Colonic mucosa (tissue), 4 donors: ENCODE results near the gene PKD1. TPM values are rescaled to one million over a fixed set of nuclear protein-coding genes. Genes with fewer than 3 reads are reported as not detected.

ENCODE experiments used
- DNase-seq: peaks from one replicate; pipeline ENCODE4 v3.0.0-alpha.2; 2020
- H3K27ac ChIP-seq: fragments of 200-600 bp; one replicate; pipeline ENCODE4 v1.8.0; 2021
- H3K27me3 ChIP-seq: fragments of 200-600 bp; one replicate; pipeline ENCODE4 v1.8.0; 2021
- H3K36me3 ChIP-seq: fragments of 200-600 bp; one replicate; pipeline ENCODE4 v1.8.0; 2021
- H3K4me1 ChIP-seq: fragments of 200-600 bp; one replicate; pipeline ENCODE4 v1.8.0; 2021; ENCODE audit warnings: mild to moderate bottlenecking
- H3K4me3 ChIP-seq: fragments of 200-600 bp; one replicate; pipeline ENCODE4 v1.8.0; 2021
- H3K9ac ChIP-seq, 2 donors: one replicate each; pipeline ENCODE4 v1.7.0; 2013; ENCODE audit warnings: control low read depth in 2 of 2, low read depth in 2 of 2, low read length in 2 of 2
- H3K9me3 ChIP-seq: fragments of 200-600 bp; one replicate; pipeline ENCODE4 v1.8.0; 2021
- CTCF ChIP-seq: fragments of 200-600 bp; IDR thresholded peaks from one replicate; pipeline ENCODE4 v1.8.0; 2022; ENCODE audit warnings: antibody characterized with exemption, mild to moderate bottlenecking
- intact Hi-C: fragments of 100-400 bp; cut with DNase I; formaldehyde crosslinking; loops from one replicate; pipeline ENCODE4 v1.14.1; 2022
- total RNA-seq, 2 donors: library from RNA; stranded (reverse); fragmentation: NEBNext Ultra II Directional in 1 of 2; extraction: Animal tissue kit (Norgen Biotek cat#: 25700) in 1 of 2; gene quantifications; one replicate each; pipeline ENCODE4 v1.2.1, GENCODE V29; 2021
- donor health status: healthy.
- donor health status: DM: no; HTN: no; CAD: no.
- donor health status: DM: no; HTN: no; CAD: no.

The PKD1 gene
- total RNA-seq, 2 donors from 2014 or later: 48.2 to 83.5 TPM

GRCh38 chr16:2074071-2074470 is 61.6 kb downstream of the PKD1 start:
- Histone ChIP-seq H3K36me3 (no peaks in the 10 kb centered on the region), H3K4me3 (no peak overlapping the region), H3K9me3 (no peaks in the 10 kb centered on the region), H3K9ac (no peak overlapping the region), H3K27me3 (no peaks in the 10 kb centered on the region), H3K4me1 (no peaks in the 10 kb centered on the region), H3K27ac (no peak overlapping the region)
- no peak for TF ChIP-seq CTCF
- DNase-seq: no peak
- intact Hi-C loops: no loop called here

- H3K9me3 ChIP-seq: no peaks in the 10 kb centered on the region
- H3K27me3 ChIP-seq: no peaks in the 10 kb centered on the region
- intact Hi-C loops: no loop called here
- no peak overlapping the region for H3K4me3 ChIP-seq
- H3K4me1 ChIP-seq: no peaks in the 10 kb centered on the region
- H3K9ac ChIP-seq: no peak overlapping the region
- TF ChIP-seq CTCF: no peak
- H3K36me3 ChIP-seq: no peaks in the 10 kb centered on the region
- no peak overlapping the region for H3K27ac ChIP-seq
- no peak for DNase-seq
Observed at GRCh38 chr16:2072926-2073325, 62.8 kb downstream of the PKD1 start.

- no peak overlapping the region for H3K27ac ChIP-seq
- H3K27me3 ChIP-seq: no peaks in the 10 kb centered on the region
- no peak for DNase-seq
- intact Hi-C loops: no loop called here
- no peaks in the 10 kb centered on the region for H3K9me3 ChIP-seq
- TF ChIP-seq CTCF: no peak
- no peaks in the 10 kb centered on the region for H3K36me3 ChIP-seq
- no peaks in the 10 kb centered on the region for H3K4me1 ChIP-seq
- H3K9ac ChIP-seq: no peak overlapping the region
- no peak overlapping the region for H3K4me3 ChIP-seq
Observed at GRCh38 chr16:2071454-2072202, 64.1 kb downstream of the PKD1 start.

GRCh38 chr16:2070576-2071453 is 64.9 kb downstream of the PKD1 start:
- H3K36me3 ChIP-seq: peaks cover 4% of the 10 kb centered on the region
- intact Hi-C loops: no loop called here
- DNase-seq: no peak
- no peak for TF ChIP-seq CTCF
- no peaks in the 10 kb centered on the region for H3K9me3 ChIP-seq
- H3K4me3 ChIP-seq: no peak overlapping the region
- no peak overlapping the region for H3K27ac ChIP-seq
- no peaks in the 10 kb centered on the region for H3K27me3 ChIP-seq
- no peak overlapping the region for H3K9ac ChIP-seq
- H3K4me1 ChIP-seq: no peaks in the 10 kb centered on the region

- no peaks in the 10 kb centered on the region for H3K27me3 ChIP-seq
- peaks cover 12% of the 10 kb centered on the region for H3K36me3 ChIP-seq
- no peak overlapping the region for H3K9ac ChIP-seq
- no peak for TF ChIP-seq CTCF
- DNase-seq: no peak
- no peaks in the 10 kb centered on the region for H3K9me3 ChIP-seq
- H3K27ac ChIP-seq: no peak overlapping the region
- no peaks in the 10 kb centered on the region for H3K4me1 ChIP-seq
- intact Hi-C loops: no loop called here
- H3K4me3 ChIP-seq: no peak overlapping the region
Observed at GRCh38 chr16:2066139-2066538, 69.6 kb downstream of the PKD1 start.
